Cardiac muscle cell (in vitro differentiated cells and primary cell): Measurements from ENCODE around the gene PNPLA6. TPM values are rescaled to one million over a fixed set of nuclear protein-coding genes. Genes with fewer than 3 reads are reported as not detected.

Experiments used
- DNase-seq, 2 donors: peaks; one replicate each; pipeline versions ENCODE4 v3.0.0 to v3.0.0-alpha.2; 2010 to 2017; ENCODE audit warnings: low read depth in 1 of 2, low spot score in 1 of 2
- H3K27ac ChIP-seq: fragments of 200-600 bp; sonication (generic); 2 replicates; pipeline ENCODE4 v1.5.1; 2016
- H3K27me3 ChIP-seq: fragments of 200-600 bp; sonication (generic); 2 replicates; pipeline ENCODE4 v1.6.0; 2016; ENCODE audit warnings: control low read depth
- H3K36me3 ChIP-seq: fragments of 200-600 bp; sonication (generic); 2 replicates; pipeline ENCODE4 v1.5.1; 2016; ENCODE audit warnings: control low read depth
- H3K4me1 ChIP-seq: fragments of 200-600 bp; sonication (generic); 2 replicates; pipeline ENCODE4 v1.8.1; 2017; ENCODE audit warnings: low read depth, mild to moderate bottlenecking, mixed run types
- H3K4me3 ChIP-seq: fragments of 200-600 bp; sonication (generic); 2 replicates; pipeline ENCODE4 v1.5.1; 2016; ENCODE audit warnings: mild to moderate bottlenecking
- H3K9me3 ChIP-seq: fragments of 200-600 bp; sonication (generic); 2 replicates; pipeline ENCODE4 v1.5.1; 2017; ENCODE audit warnings: low read depth, mild to moderate bottlenecking, control low read depth
- CTCF ChIP-seq: IDR thresholded peaks from 2 replicates; pipeline ENCODE4 v1.5.1; 2012; ENCODE audit warnings: low read depth, mild to moderate bottlenecking, low read length
- polyA plus RNA-seq: library from polyadenylated mRNA; unstranded; fragments of >200 nt; fragmentation: Nextera tagmentation; extraction: Ambion mirVana; gene quantifications from 2 replicates; pipeline ENCODE4 v1.2.1, GENCODE V29; 2016
- total RNA-seq: library from RNA; depleted of rRNA; stranded (reverse); fragments of >200 nt; gene quantifications from 2 replicates; pipeline ENCODE4 v1.2.3, GENCODE V29; 2016

The PNPLA6 gene
- total and polyA plus RNA-seq, 2 experiments from 2014 or later = 29.3 to 56.4 TPM

- Histone ChIP-seq H3K36me3 (no peaks in the 10 kb centered on the region), H3K4me1 (no peaks in the 10 kb centered on the region), H3K4me3 (no peak overlapping the region), H3K27me3 (no peaks in the 10 kb centered on the region), H3K9me3 (no peaks in the 10 kb centered on the region), H3K27ac (no peak overlapping the region)
- no peak for TF ChIP-seq CTCF
- DNase-seq = no peak
Observed at GRCh38 chr19:7542556-7543348, 7.2 kb downstream of the PNPLA6 start.

GRCh38 chr19:7544626-7545025 is 9.1 kb downstream of the PNPLA6 start:
- no peaks in the 10 kb centered on the region for H3K27me3 ChIP-seq
- H3K4me1 ChIP-seq = no peaks in the 10 kb centered on the region
- TF ChIP-seq CTCF = no peak
- H3K9me3 ChIP-seq = no peaks in the 10 kb centered on the region
- no peak overlapping the region for H3K27ac ChIP-seq
- no peak for DNase-seq
- no peak overlapping the region for H3K4me3 ChIP-seq
- H3K36me3 ChIP-seq = no peaks in the 10 kb centered on the region

GRCh38 chr19:7545300-7545699 is 9.8 kb downstream of the PNPLA6 start:
- H3K36me3 ChIP-seq = no peaks in the 10 kb centered on the region
- no peak for DNase-seq
- no peak overlapping the region for H3K4me3 ChIP-seq
- no peak overlapping the region for H3K27ac ChIP-seq
- no peaks in the 10 kb centered on the region for H3K9me3 ChIP-seq
- no peaks in the 10 kb centered on the region for H3K27me3 ChIP-seq
- no peak for TF ChIP-seq CTCF
- H3K4me1 ChIP-seq = no peaks in the 10 kb centered on the region

- DNase-seq = no peak
- Histone ChIP-seq H3K4me3 (no peak overlapping the region), H3K9me3 (no peaks in the 10 kb centered on the region), H3K4me1 (no peaks in the 10 kb centered on the region), H3K27me3 (no peaks in the 10 kb centered on the region), H3K27ac (no peak overlapping the region), H3K36me3 (no peaks in the 10 kb centered on the region)
- no peak for TF ChIP-seq CTCF
Observed at GRCh38 chr19:7545904-7546303, 10.4 kb downstream of the PNPLA6 start.

- no peaks in the 10 kb centered on the region for H3K9me3 ChIP-seq
- H3K4me1 ChIP-seq = no peaks in the 10 kb centered on the region
- no peak overlapping the region for H3K4me3 ChIP-seq
- H3K27me3 ChIP-seq = no peaks in the 10 kb centered on the region
- no peak overlapping the region for H3K27ac ChIP-seq
- TF ChIP-seq CTCF = no peak
- no peak for DNase-seq
- no peaks in the 10 kb centered on the region for H3K36me3 ChIP-seq
Observed at GRCh38 chr19:7547159-7547558, 11.6 kb downstream of the PNPLA6 start.
